CD4-positive, alpha-beta T cell treated with Interleukin-15 for 4 hours (primary cell): ENCODE data around the gene TMEM109.

Source experiments
- DNase-seq: peaks from one replicate; pipeline ENCODE4 v3.0.0-alpha.2; 2020; ENCODE audit warnings: low spot score

Gene TMEM109

GRCh38 chr11:60942219-60942618 lies 28.3 kb downstream of the TMEM109 start:
- no peak for DNase-seq

- no peak for DNase-seq
These were observed 29.1 kb downstream of the TMEM109 start for GRCh38 chr11:60942970-60943565.

GRCh38 chr11:60944490-60945294 lies 30.7 kb downstream of the TMEM109 start:
- DNase-seq, result no peak

GRCh38 chr11:60945295-60945667 lies 31.3 kb downstream of the TMEM109 start:
- DNase-seq, result no peak

GRCh38 chr11:60946601-60947264 lies 32.8 kb downstream of the TMEM109 start:
- DNase-seq, result no peak

- no peak for DNase-seq
These were observed 33.7 kb downstream of the TMEM109 start for GRCh38 chr11:60947700-60948099.

GRCh38 chr11:60948250-60948649 lies 34.3 kb downstream of the TMEM109 start:
- DNase-seq, result no peak

GRCh38 chr11:60950024-60950423 lies 36.1 kb downstream of the TMEM109 start:
- DNase-seq, result no peak

- no peak for DNase-seq
These were observed 37.1 kb downstream of the TMEM109 start for GRCh38 chr11:60950933-60951605.

GRCh38 chr11:60951606-60951903 lies 37.6 kb downstream of the TMEM109 start:
- DNase-seq, result no peak

GRCh38 chr11:60951904-60952741 lies 38.2 kb downstream of the TMEM109 start, which contains the start of gene SLC15A3:
SLC15A3 (minus strand) TSS chr11:60952176; CDS start chr11:60951551, 625 bp downstream.
- peak; percentile 22 for DNase-seq

GRCh38 chr11:60952742-60953170 lies 38.8 kb downstream of the TMEM109 start:
- no peak for DNase-seq

GRCh38 chr11:60953781-60954180 lies 39.8 kb downstream of the TMEM109 start:
- no peak for DNase-seq

- no peak for DNase-seq
These were observed 40.5 kb downstream of the TMEM109 start for GRCh38 chr11:60954421-60954820.

- DNase-seq, result no peak
These were observed 41.6 kb downstream of the TMEM109 start for GRCh38 chr11:60955571-60955970.

- no peak for DNase-seq
These were observed 43.2 kb downstream of the TMEM109 start for GRCh38 chr11:60957188-60957587.

- DNase-seq, result no peak
These were observed 45.5 kb downstream of the TMEM109 start for GRCh38 chr11:60959431-60959830.

- no peak for DNase-seq
These were observed 46.4 kb downstream of the TMEM109 start for GRCh38 chr11:60960405-60960804.

- DNase-seq, result no peak
These were observed 50.8 kb downstream of the TMEM109 start for GRCh38 chr11:60964801-60965200.

GRCh38 chr11:60966890-60967289 lies 52.9 kb downstream of the TMEM109 start:
- DNase-seq, result no peak

GRCh38 chr11:60968223-60968622 lies 54.3 kb downstream of the TMEM109 start:
- DNase-seq, result no peak

- peak; percentile 84 for DNase-seq
These were observed 56.4 kb downstream of the TMEM109 start for GRCh38 chr11:60970369-60970774.
